Uterus (tissue), 4 donors: ENCODE results near the gene ORC5. TPM values are rescaled to one million over a fixed set of nuclear protein-coding genes. Genes with fewer than 3 reads are reported as not detected.

Source experiments
- DNase-seq, 2 donors: peaks; one replicate each; pipeline ENCODE4 v3.0.0-alpha.2; 2019 to 2020
- H3K27ac ChIP-seq, 2 donors: fragments of 200-600 bp; sonication (generic); 1 replicate in 1 of 2; 2 replicates in 1 of 2; pipeline ENCODE4 v1.5.1; 2016 to 2018
- H3K27me3 ChIP-seq, 2 donors: fragments of 200-600 bp; sonication (generic); one replicate each; pipeline ENCODE4 v1.5.1; 2018 to 2019; ENCODE audit warnings: control low read depth in 1 of 2
- H3K36me3 ChIP-seq, 2 donors: fragments of 200-600 bp; sonication (generic); one replicate each; pipeline ENCODE4 v1.5.1; 2019; ENCODE audit warnings: control low read depth in 1 of 2
- H3K4me1 ChIP-seq, 2 donors: fragments of 200-600 bp; sonication (generic); one replicate each; pipeline ENCODE4 v1.5.1; 2018 to 2019; ENCODE audit warnings: control low read depth in 1 of 2
- H3K4me3 ChIP-seq, 2 donors: fragments of 200-600 bp; sonication (generic); 1 replicate in 1 of 2; 2 replicates in 1 of 2; pipeline ENCODE4 v1.5.1; 2018 to 2019; ENCODE audit warnings: mild to moderate bottlenecking in 1 of 2
- H3K9me3 ChIP-seq, 2 donors: fragments of 200-600 bp; sonication (generic); one replicate each; pipeline ENCODE4 v1.5.1; 2019; ENCODE audit warnings: control low read depth in 1 of 2
- CTCF ChIP-seq, 4 experiments: fragments of 200-600 bp in 2 of 4; fragments of 450-650 bp in 2 of 4; sonication (generic) in 2 of 4; IDR thresholded peaks; one replicate each; pipeline ENCODE4 v1.5.1; 2016 to 2019; ENCODE audit warnings: antibody characterized with exemption in 4 of 4, mild to moderate bottlenecking in 2 of 4, moderate library complexity in 1 of 4
- POLR2A ChIP-seq, 2 donors: fragments of 450-650 bp; IDR thresholded peaks; one replicate each; pipeline ENCODE4 v1.6.1; 2016; ENCODE audit warnings: antibody characterized with exemption in 2 of 2, mild to moderate bottlenecking in 1 of 2, moderate library complexity in 1 of 2
- intact Hi-C: fragments of 100-400 bp; cut with DNase I; formaldehyde crosslinking; loops from one replicate; pipeline ENCODE4 v1.15.1; 2023; ENCODE audit warnings: low total_unique reads
- total RNA-seq, 4 donors: library from RNA; depleted of rRNA in 3 of 4; stranded (reverse); fragments of >200 nt in 3 of 4; gene quantifications; one replicate each; pipeline versions ENCODE4 v1.1.0 to v1.2.4, GENCODE V29; 2014 to 2023
- donor health status: DM: yes; HTN: yes; CAD: no.

ORC5 gene
- total RNA-seq, 4 donors from 2014 or later: 18.5 to 61.9 (median 31.9) TPM

- intact Hi-C loops: no loop called here
- Histone ChIP-seq H3K36me3 (no peaks in the 10 kb centered on the region), H3K27me3 (no peaks in the 10 kb centered on the region), H3K4me1 (peaks cover 4 to 16% of the 10 kb centered on the region in 2 donors), H3K27ac (no peak overlapping the region), H3K9me3 (peaks cover 0 to 2% of the 10 kb centered on the region in 2 donors), H3K4me3 (no peak overlapping the region)
- DNase-seq: no peak
- TF ChIP-seq CTCF (IDR thresholded peaks at IDR 0.05): no peak
- TF ChIP-seq POLR2A (IDR thresholded peaks at IDR 0.05): no peak
Observed at GRCh38 chr7:104209063-104209462, 1.2 kb upstream of the ORC5 start.

- peak overlapping the region; percentile 78 to 88 for H3K27ac ChIP-seq
- TF ChIP-seq POLR2A (IDR thresholded peaks at IDR 0.05) (no peak), CTCF (IDR thresholded peaks at IDR 0.05) (no peak)
- no peak for DNase-seq
- intact Hi-C loops: no loop called here
- H3K4me1 ChIP-seq: peaks cover 4 to 16% of the 10 kb centered on the region in 2 donors
- H3K36me3 ChIP-seq: no peaks in the 10 kb centered on the region
- peaks cover 0 to 2% of the 10 kb centered on the region in 2 donors for H3K9me3 ChIP-seq
- no peaks in the 10 kb centered on the region for H3K27me3 ChIP-seq
- H3K4me3 ChIP-seq: peak overlapping the region; percentile 53 to 70
Observed at GRCh38 chr7:104208421-104208780, 588 bp upstream of the ORC5 start.

- TF ChIP-seq POLR2A (IDR thresholded peaks at IDR 0.05) (no peak), CTCF (IDR thresholded peaks at IDR 0.05) (no peak)
- peak overlapping the region; percentile 78 to 88 for H3K27ac ChIP-seq
- peak overlapping the region; percentile 53 to 70 for H3K4me3 ChIP-seq
- no peak for DNase-seq
- intact Hi-C loops: no loop called here
- H3K9me3 ChIP-seq: peaks cover 0 to 2% of the 10 kb centered on the region in 2 donors
- peaks cover 4 to 16% of the 10 kb centered on the region in 2 donors for H3K4me1 ChIP-seq
- no peaks in the 10 kb centered on the region for H3K36me3 ChIP-seq
- no peaks in the 10 kb centered on the region for H3K27me3 ChIP-seq
Observed at GRCh38 chr7:104207348-104207730, 474 bp downstream of the ORC5 start.

- intact Hi-C loops: no loop called here
- Histone ChIP-seq H3K27ac (no peak overlapping the region), H3K4me1 (peaks cover 4 to 16% of the 10 kb centered on the region in 2 donors), H3K36me3 (no peaks in the 10 kb centered on the region), H3K4me3 (peak overlapping the region; percentile 53 to 70), H3K9me3 (peaks cover 0 to 2% of the 10 kb centered on the region in 2 donors), H3K27me3 (no peaks in the 10 kb centered on the region)
- no peak for DNase-seq
- TF ChIP-seq CTCF (IDR thresholded peaks at IDR 0.05) (no peak), POLR2A (IDR thresholded peaks at IDR 0.05) (no peak)
Observed at GRCh38 chr7:104206841-104207240, 972 bp downstream of the ORC5 start.

GRCh38 chr7:104198673-104199278 is 9.0 kb downstream of the ORC5 start:
- no peaks in the 10 kb centered on the region for H3K36me3 ChIP-seq
- intact Hi-C loops: no loop called here
- TF ChIP-seq POLR2A (IDR thresholded peaks at IDR 0.05) (no peak), CTCF (IDR thresholded peaks at IDR 0.05) (no peak)
- H3K9me3 ChIP-seq: no peaks in the 10 kb centered on the region
- no peaks in the 10 kb centered on the region for H3K4me1 ChIP-seq
- no peak for DNase-seq
- H3K27ac ChIP-seq: no peak overlapping the region
- no peak overlapping the region for H3K4me3 ChIP-seq
- no peaks in the 10 kb centered on the region for H3K27me3 ChIP-seq
